ENCODE measurements around the gene LAMA5. TPM values are rescaled to one million over a fixed set of nuclear protein-coding genes. Genes with fewer than 3 reads are reported as not detected.

Gene LAMA5
- total and polyA plus RNA-seq, 9 donors: 4.7 to 115 (median 42.2) TPM

- intact Hi-C loops (cut with DNase I): no loop called here
- DNase-seq: no peak
- Histone ChIP-seq H3K4me1 (ENCODE audit: insufficient read depth) (peaks cover 14% of the 10 kb centered on the region), H3K36me3 (no peaks in the 10 kb centered on the region), H3K27ac (no peak overlapping the region), H3K27me3 (no peaks in the 10 kb centered on the region), H3K4me3 (no peak overlapping the region), H3K9me3 (no peaks in the 10 kb centered on the region)
- 91 to 95% (median 91%) methylated on average over 10 of the region's 10 CpGs for WGBS, 3 donors
- no peak for TF ChIP-seq EP300 (IDR thresholded peaks at IDR 0.05)
- no peak for TF ChIP-seq CTCF (IDR thresholded peaks at IDR 0.05)
- no peak for TF ChIP-seq POLR2A (IDR thresholded peaks at IDR 0.05)
Observed at GRCh38 chr20:62266340-62266739, 100.8 kb downstream of the LAMA5 start.

GRCh38 chr20:62265365-62265764 is 101.7 kb downstream of the LAMA5 start:
- Histone ChIP-seq H3K27me3 (no peaks in the 10 kb centered on the region), H3K36me3 (no peaks in the 10 kb centered on the region), H3K9me3 (no peaks in the 10 kb centered on the region), H3K27ac (no peak overlapping the region), H3K4me3 (no peak overlapping the region), H3K4me1 (ENCODE audit: insufficient read depth) (peaks cover 14% of the 10 kb centered on the region)
- 97 to 100% (median 100%) methylated on average over 1 of the region's 1 CpG for WGBS, 3 donors
- TF ChIP-seq CTCF (IDR thresholded peaks at IDR 0.05) (no peak), POLR2A (IDR thresholded peaks at IDR 0.05) (no peak), EP300 (IDR thresholded peaks at IDR 0.05) (no peak)
- intact Hi-C loops (cut with DNase I): no loop called here
- DNase-seq: no peak

GRCh38 chr20:62263396-62263795 is 103.7 kb downstream of the LAMA5 start:
- no peaks in the 10 kb centered on the region for H3K27me3 ChIP-seq
- H3K27ac ChIP-seq: no peak overlapping the region
- H3K9me3 ChIP-seq: no peaks in the 10 kb centered on the region
- no peak for TF ChIP-seq CTCF (IDR thresholded peaks at IDR 0.05)
- TF ChIP-seq POLR2A (IDR thresholded peaks at IDR 0.05): no peak
- no peak for TF ChIP-seq EP300 (IDR thresholded peaks at IDR 0.05)
- H3K4me3 ChIP-seq: no peak overlapping the region
- no peaks in the 10 kb centered on the region for H3K4me1 ChIP-seq (ENCODE audit: insufficient read depth)
- intact Hi-C loops (cut with DNase I): no loop called here
- H3K36me3 ChIP-seq: no peaks in the 10 kb centered on the region
- no peak for DNase-seq
- WGBS, 3 donors: 95% methylated on average over 14 of the region's 14 CpGs

- no peaks in the 10 kb centered on the region for H3K27me3 ChIP-seq
- H3K36me3 ChIP-seq: no peaks in the 10 kb centered on the region
- no peak overlapping the region for H3K4me3 ChIP-seq
- intact Hi-C loops (cut with DNase I): no loop called here
- no peak overlapping the region for H3K27ac ChIP-seq
- 92 to 96% (median 95%) methylated on average over 10 of the region's 10 CpGs for whole genome bisulfite sequencing, 3 donors
- no peak for DNase-seq
- H3K9me3 ChIP-seq: no peaks in the 10 kb centered on the region
- H3K4me1 ChIP-seq (ENCODE audit: insufficient read depth): peaks cover 2% of the 10 kb centered on the region
- TF ChIP-seq CTCF (IDR thresholded peaks at IDR 0.05) (no peak), POLR2A (IDR thresholded peaks at IDR 0.05) (no peak), EP300 (IDR thresholded peaks at IDR 0.05) (no peak)
Observed at GRCh38 chr20:62262064-62262463, 105.0 kb downstream of the LAMA5 start.

GRCh38 chr20:62259294-62259565 is 107.9 kb downstream of the LAMA5 start:
- TF ChIP-seq CTCF (IDR thresholded peaks at IDR 0.05) (no peak), POLR2A (IDR thresholded peaks at IDR 0.05) (no peak), EP300 (IDR thresholded peaks at IDR 0.05) (no peak)
- Histone ChIP-seq H3K9me3 (no peaks in the 10 kb centered on the region), H3K36me3 (no peaks in the 10 kb centered on the region), H3K27me3 (no peaks in the 10 kb centered on the region), H3K4me3 (no peak overlapping the region), H3K4me1 (ENCODE audit: insufficient read depth) (peaks cover 2% of the 10 kb centered on the region), H3K27ac (no peak overlapping the region)
- DNase-seq: no peak
- intact Hi-C loops (cut with DNase I): no loop called here
- WGBS, 3 donors: 93 to 97% (median 96%) methylated on average over 8 of the region's 8 CpGs

Data from ovary (tissue), 9 donors.